MCF 10A (cell line): ENCODE measurements around the gene ATP6V0E2. TPM values are rescaled to one million over a fixed set of nuclear protein-coding genes. Genes with fewer than 3 reads are reported as not detected.

Source experiments
- BruUV-seq: library from RNA; stranded (reverse); fragments of 400-500 nt; replicated peaks from 2 replicates; lab custom pipeline; 2021; lab: Mats Ljungman, UMichigan
- CTCF ChIA-PET: fragments of 300-600 bp; sonication (Branson Sonifier 250); formaldehyde crosslinking; extraction: SDS; loops from one replicate; lab custom pipeline; 2021; ENCODE audit warnings: antibody characterized with exemption, inconsistent platforms; lab: Yijun Ruan, JAX
- POLR2A ChIA-PET: fragments of 300-600, 350-650 bp; sonication (Branson Sonifier 250); formaldehyde crosslinking; extraction: SDS; loops from one replicate; lab custom pipeline; 2020; ENCODE audit warnings: antibody characterized with exemption, inconsistent platforms; lab: Yijun Ruan, JAX
- DNase-seq: peaks from one replicate; pipeline ENCODE4 v3.0.0-alpha.2; 2018; ENCODE audit not compliant: unreplicated experiment
- H3K27ac Mint-ChIP-seq: one replicate; pipeline ENCODE4 v1.8.0; 2022; ENCODE audit warnings: mild to moderate bottlenecking, low read depth, mixed read lengths; ENCODE audit not compliant: unreplicated experiment
- H3K27me3 Mint-ChIP-seq: one replicate; pipeline ENCODE4 v1.8.0; 2022; ENCODE audit warnings: mixed read lengths; ENCODE audit not compliant: insufficient read depth, unreplicated experiment
- H3K36me3 Mint-ChIP-seq: one replicate; pipeline ENCODE4 v1.8.0; 2022; ENCODE audit warnings: mild to moderate bottlenecking, moderate library complexity, mixed read lengths; ENCODE audit not compliant: insufficient read depth, unreplicated experiment
- H3K4me1 Mint-ChIP-seq: one replicate; pipeline ENCODE4 v1.8.0; 2022; ENCODE audit warnings: mixed read lengths; ENCODE audit not compliant: insufficient read depth, unreplicated experiment
- H3K4me3 Mint-ChIP-seq: one replicate; pipeline ENCODE4 v1.8.0; 2022; ENCODE audit warnings: mild to moderate bottlenecking, moderate library complexity, mixed read lengths; ENCODE audit not compliant: unreplicated experiment
- H3K9me3 Mint-ChIP-seq: one replicate; pipeline ENCODE4 v1.8.0; 2022; ENCODE audit warnings: mixed read lengths; ENCODE audit not compliant: unreplicated experiment
- CTCF ChIP-seq: fragments of 200-600 bp; IDR thresholded peaks from one replicate; pipeline ENCODE4 v1.8.0; 2022; ENCODE audit warnings: antibody characterized with exemption, mild to moderate bottlenecking; ENCODE audit not compliant: unreplicated experiment
- intact Hi-C: fragments of 100-400 bp; cut with micrococcal nuclease; formaldehyde crosslinking; loops from 2 replicates; pipeline ENCODE4 v1.14.1; 2022
- total RNA-seq: library from RNA; stranded (reverse); gene quantifications from 2 replicates; pipeline ENCODE4 v1.2.3, GENCODE V29; 2022

ATP6V0E2 gene
- total RNA-seq, 1 experiment from 2014 or later: 8.6 TPM

DNA sequence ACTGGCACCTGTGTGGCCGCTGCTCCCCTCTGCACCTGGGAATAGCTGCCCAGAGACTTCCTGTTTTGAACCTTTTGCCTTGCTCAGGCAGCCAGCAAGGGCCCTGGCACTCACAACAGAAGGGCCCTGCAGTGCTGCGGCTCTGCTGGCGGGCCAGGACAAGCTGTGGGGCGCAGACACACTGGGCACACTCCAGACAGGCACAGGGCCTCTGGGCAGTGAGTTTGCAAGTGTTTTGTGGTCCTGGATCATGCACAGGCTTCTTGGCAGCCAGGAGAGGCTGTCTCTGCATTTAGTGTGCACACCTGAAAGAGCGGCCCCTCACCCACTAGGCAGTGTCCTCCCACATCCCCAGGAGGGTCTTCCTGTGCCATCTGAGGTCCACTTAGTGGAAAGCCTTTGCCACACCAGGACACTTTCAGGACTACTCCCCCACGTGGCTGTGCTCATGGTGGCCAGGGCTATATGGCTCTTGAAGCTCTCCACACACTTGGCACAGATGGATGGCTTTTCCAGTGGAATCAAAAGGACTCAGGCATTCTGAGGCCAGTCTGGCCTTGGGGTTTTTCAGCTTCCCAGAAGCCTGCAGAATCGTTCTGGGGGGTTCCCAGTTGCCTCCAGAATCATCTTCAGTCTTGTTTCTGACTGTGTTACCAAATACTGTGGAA is 5.0 kb upstream of the ATP6V0E2 start:
- no peak for DNase-seq
- no peaks in the 10 kb centered on the region for H3K9me3 Mint-ChIP-seq
- peaks cover 6% of the 10 kb centered on the region for H3K4me1 Mint-ChIP-seq
- no peak for TF ChIP-seq CTCF
- H3K27me3 Mint-ChIP-seq: no peaks in the 10 kb centered on the region
- BruUV-seq: no TSS peak
- no peak overlapping the region for H3K4me3 Mint-ChIP-seq
- POLR2A ChIA-PET: interaction anchor here (0.7 kb wide), 1 partner anchor 11 kb away, joined by 3 read pairs; no protein-coding TSS in a partner anchor
- H3K36me3 Mint-ChIP-seq: peaks cover 4% of the 10 kb centered on the region
- CTCF ChIA-PET: interaction anchor here (0.6 to 3.8 kb wide), 5 partner anchors 14 to 1107 kb away, joined by 3 to 19 read pairs (median 3); no protein-coding TSS in a partner anchor
- no peak overlapping the region for H3K27ac Mint-ChIP-seq
- intact Hi-C loops: no loop called here

DNA sequence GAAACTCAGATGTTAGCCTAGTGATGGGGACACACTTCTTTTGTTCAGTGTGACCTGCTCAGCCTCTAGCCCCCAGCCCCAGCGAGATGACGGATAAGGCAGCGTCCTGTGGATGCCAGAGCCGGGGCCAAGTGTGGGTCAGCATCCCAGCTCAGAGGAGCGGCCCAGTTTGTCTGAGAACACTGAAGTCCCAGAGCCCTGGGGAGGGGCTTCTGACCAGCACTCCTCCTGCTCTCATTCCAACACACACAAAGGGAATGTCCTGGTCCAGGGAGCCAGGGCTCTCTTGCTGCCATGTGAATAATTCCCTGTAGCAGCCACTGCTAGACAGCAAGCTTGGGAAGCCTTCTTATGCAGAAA is 4.5 kb upstream of the ATP6V0E2 start:
- no peak overlapping the region for H3K27ac Mint-ChIP-seq
- ChIA-PET CTCF (interaction anchor here (0.6 to 3.8 kb wide), 4 partner anchors 14 to 62 kb away, joined by 3 to 19 read pairs (median 4); no protein-coding TSS in a partner anchor), POLR2A (interaction anchor here (0.5 to 0.7 kb wide), 2 partner anchors 11 to 886 kb away, joined by 3 read pairs; no protein-coding TSS in a partner anchor)
- BruUV-seq: no TSS peak
- H3K36me3 Mint-ChIP-seq: peaks cover 2% of the 10 kb centered on the region
- no peak overlapping the region for H3K4me3 Mint-ChIP-seq
- no peak for DNase-seq
- H3K27me3 Mint-ChIP-seq: no peaks in the 10 kb centered on the region
- H3K9me3 Mint-ChIP-seq: no peaks in the 10 kb centered on the region
- peaks cover 6% of the 10 kb centered on the region for H3K4me1 Mint-ChIP-seq
- no peak for TF ChIP-seq CTCF
- intact Hi-C loops: no loop called here

DNA sequence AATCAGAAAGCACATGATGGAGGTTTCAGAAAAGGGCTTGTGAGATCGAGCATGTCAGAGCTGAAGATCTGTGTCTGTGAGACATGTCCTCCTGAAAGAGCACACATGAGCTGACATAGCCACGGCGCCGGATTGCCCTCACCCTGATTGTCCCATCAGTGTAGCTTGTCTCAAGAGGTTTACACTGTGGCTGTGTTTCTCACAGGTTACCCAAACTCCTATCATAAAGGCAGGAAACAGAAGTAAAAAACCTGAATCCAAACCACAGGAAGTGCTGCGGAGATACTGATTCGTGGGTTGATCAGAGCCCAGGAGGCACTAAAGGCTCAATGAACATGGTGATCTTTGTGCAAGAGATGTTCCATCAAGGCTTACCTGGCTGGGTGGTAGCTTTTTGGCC is 3.9 kb upstream of the ATP6V0E2 start:
- DNase-seq: no peak
- Mint-ChIP-seq H3K4me1 (peaks cover 6% of the 10 kb centered on the region), H3K36me3 (no peaks in the 10 kb centered on the region), H3K4me3 (no peak overlapping the region), H3K9me3 (no peaks in the 10 kb centered on the region), H3K27me3 (no peaks in the 10 kb centered on the region), H3K27ac (no peak overlapping the region)
- no TSS peak for BruUV-seq
- POLR2A ChIA-PET: interaction anchor here (0.5 kb wide), 1 partner anchor 885 kb away, joined by 3 read pairs; no protein-coding TSS in a partner anchor
- TF ChIP-seq CTCF: no peak
- intact Hi-C loops: no loop called here
- CTCF ChIA-PET: interaction anchor here (0.8 to 3.8 kb wide), 4 partner anchors 13 to 63 kb away, joined by 3 to 19 read pairs (median 6); no protein-coding TSS in a partner anchor

DNA sequence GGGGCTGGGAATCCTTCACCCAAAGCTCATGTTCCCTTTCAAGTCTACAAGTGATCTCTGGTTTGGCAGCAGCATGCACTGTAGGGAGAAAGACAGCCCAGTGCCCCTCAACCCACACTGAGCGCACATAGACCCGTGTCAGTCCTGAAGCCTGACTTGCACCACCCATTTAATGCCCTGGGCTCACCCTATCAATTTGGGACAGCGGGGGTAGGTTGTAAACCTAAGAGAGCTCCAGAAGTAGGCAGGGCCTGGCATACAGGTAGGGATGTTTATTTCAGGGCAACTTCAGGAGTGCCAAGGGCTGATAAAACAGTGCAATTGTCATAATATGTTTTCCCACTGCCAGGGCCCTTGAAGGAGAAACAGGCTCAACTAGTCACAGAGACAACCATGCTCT is 3.5 kb upstream of the ATP6V0E2 start:
- H3K27ac Mint-ChIP-seq: no peak overlapping the region
- no peaks in the 10 kb centered on the region for H3K9me3 Mint-ChIP-seq
- no peaks in the 10 kb centered on the region for H3K27me3 Mint-ChIP-seq
- intact Hi-C loops: no loop called here
- H3K4me3 Mint-ChIP-seq: no peak overlapping the region
- no TSS peak for BruUV-seq
- peaks cover 6% of the 10 kb centered on the region for H3K4me1 Mint-ChIP-seq
- ChIA-PET POLR2A (no interaction called here), CTCF (interaction anchor here (1.5 to 3.8 kb wide), 3 partner anchors 13 to 63 kb away, joined by 3 to 19 read pairs (median 10); no protein-coding TSS in a partner anchor)
- no peak for DNase-seq
- TF ChIP-seq CTCF: no peak
- H3K36me3 Mint-ChIP-seq: no peaks in the 10 kb centered on the region
